NCI-H146 treated with DMSO at 0.1 percent for 48 hours (cell line): Measurements from ENCODE around the gene AP1M1.

ENCODE experiments used
- DNase-seq: peaks from one replicate; lab custom pipeline; 2025; ENCODE audit not compliant: unreplicated experiment; lab: John Stamatoyannopoulos, UW

The AP1M1 gene

GRCh38 chr19:16207490-16208025, 9.8 kb downstream of the AP1M1 start:
- no peak for DNase-seq

- DNase-seq = no peak
Measured at GRCh38 chr19:16208064-16208759, 10.5 kb downstream of the AP1M1 start.

DNA sequence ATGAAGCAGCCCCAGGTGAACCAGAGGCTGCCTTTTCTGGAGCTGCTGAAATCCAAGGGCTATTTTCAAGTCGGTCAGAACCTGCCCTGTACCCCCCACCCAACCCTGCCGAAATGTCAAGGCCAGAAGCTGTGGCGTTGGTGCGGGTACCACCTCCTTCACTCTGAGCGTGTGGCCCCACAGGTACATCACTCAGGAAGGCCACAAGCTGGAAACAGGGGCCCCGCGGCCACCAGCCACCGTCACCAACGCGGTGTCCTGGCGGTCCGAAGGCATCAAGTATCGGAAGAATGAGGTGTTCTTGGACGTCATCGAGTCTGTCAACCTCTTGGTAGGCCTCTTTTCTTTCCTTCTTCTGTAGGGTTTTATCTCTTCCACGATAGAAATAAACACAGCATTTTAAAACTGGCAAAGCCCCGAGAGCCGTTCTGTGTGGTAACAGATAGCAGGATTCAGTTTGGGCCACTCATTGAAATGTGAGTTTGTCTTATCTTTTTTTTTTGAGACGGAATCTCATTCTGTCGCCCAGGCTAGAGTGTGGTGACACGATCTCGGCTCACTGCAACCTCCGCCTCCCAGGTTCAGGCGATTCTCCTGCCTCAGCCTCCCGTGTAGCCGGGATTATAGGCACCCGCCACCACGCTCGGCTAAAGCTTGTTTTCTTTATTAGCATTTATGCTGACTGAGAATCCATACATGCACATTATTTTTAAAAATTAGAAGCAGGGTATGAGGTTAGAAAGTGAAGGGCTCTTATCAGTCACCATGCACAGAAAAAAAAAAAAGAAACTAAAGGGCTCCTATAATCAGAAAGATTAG, 11.3 kb downstream of the AP1M1 start:
- DNase-seq = no peak

DNA sequence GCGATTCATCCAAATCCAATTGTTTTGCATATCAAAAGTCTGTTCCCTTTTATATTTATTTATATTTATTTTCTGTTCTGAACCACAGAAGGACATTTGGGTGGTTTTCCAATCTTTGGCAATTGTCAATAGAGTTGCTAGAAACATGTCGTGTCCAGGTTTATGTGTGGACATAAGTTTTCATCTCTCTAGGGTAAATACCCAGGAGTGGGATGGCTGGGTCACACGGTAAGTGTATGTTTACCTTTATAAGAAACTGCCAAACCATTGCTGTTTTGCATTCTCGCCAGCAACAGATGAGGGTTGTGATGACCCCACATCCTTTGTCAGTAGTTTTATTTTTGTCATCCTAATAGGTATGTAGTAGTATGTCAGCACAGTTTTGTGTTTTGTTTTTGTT, 12.5 kb downstream of the AP1M1 start:
- no peak for DNase-seq

DNA sequence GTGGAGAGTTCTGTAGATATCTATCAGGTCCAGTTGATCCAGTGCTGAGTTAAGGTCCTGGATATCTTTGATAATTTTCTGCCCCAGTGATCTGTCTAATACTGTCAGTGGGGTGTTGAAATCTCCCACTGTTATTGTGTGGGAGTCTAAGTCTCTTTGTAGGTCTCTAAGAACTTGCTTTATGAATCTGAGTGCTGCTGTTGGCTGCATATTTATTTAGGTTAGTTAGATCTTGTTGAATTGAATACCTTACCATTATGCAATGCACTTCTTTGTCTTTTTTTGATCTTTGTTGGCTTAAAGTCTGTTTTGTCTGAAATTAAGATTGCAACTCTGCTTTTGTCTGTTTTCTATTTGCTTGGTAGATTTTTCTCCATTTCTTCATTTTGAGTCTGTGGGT, 15.4 kb downstream of the AP1M1 start:
- no peak for DNase-seq

DNA sequence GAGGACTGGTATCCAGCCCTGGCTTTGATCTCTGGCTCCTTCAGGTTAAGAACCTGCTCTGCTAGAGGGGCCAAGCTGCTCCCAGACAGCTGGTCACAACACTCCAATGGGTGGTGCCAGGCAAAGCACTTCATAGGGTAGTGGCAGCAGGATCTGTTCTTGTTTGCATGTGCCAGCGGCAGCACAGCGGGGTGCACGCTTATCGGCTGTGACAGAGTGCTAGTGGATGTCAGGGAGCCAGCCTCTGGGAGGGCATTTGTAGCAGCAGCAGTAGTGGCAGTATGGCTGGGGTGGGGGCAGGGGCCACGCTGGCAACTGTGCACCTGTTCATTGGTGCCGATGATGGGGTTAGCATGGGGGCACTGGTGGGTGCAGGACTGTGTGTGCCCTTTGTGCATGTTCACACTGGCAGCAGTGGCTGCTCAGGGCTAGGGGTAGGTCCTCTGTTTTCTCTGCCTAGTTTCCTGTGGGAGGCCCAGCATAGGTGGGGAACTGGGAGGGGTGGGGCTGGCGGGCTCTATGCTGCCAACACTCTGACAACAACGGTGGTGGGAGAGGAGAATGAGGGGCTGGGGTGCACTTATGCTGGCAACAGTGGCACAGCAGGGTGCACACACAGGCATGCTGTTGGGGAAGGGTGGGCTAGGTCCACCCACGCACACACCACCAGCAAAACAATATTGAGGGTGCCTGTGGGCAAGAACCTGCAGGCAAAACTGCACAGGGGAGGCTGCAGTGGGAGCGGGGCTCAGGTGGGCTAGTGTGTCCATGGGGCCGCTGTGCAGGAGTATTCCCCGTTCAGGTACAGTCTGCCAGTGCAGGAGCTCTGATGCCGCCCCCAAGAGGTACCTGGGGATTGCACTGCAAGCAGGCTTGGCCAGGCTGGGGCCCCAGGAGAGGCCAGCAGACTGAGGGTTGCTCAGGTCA, 19.3 kb downstream of the AP1M1 start:
- DNase-seq = no peak

- DNase-seq = no peak
Measured at GRCh38 chr19:16217716-16218451, 20.2 kb downstream of the AP1M1 start.

GRCh38 chr19:16218851-16219250, 21.1 kb downstream of the AP1M1 start:
- DNase-seq = no peak

DNA sequence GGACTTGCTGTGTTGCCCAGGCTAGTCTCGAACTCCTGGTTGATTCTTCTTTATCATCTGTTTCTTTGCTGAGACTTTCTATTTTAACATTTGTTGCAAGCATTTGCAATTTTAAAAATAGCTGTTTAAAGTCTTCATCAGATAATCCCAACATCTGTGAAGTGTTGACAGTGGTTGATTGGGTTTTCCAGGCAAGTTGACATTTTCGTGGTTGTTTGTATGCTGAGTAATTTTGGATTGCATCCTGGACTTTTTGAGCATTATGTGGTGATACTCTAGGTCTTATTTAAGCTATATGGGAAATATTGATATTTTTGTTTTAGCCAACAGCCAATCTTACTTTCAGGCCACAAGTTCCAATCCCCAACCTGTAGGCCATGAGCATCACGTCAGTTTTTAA, 25.1 kb downstream of the AP1M1 start:
- no peak for DNase-seq

DNA sequence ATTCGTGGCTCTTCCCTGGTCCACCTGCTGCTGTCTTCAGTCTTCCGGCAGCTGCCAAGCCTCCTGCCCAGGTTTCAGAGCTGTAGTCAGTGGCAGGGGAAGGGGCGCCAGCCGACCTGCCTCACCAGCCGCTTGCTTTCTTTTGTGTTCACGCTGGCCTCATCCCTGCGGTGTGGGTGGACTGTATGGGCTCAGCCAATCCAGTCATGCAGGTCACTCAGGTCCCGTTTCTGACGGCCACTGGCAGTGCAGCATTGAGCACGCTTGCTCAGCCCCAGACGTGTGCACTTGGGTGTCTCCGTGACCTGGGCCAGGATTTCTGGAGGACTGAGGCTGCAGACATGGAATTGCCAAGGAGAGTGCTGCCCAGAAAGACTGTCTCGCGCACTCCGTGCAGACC, 26.0 kb downstream of the AP1M1 start:
- no peak for DNase-seq

GRCh38 chr19:16224293-16225045, 26.8 kb downstream of the AP1M1 start:
- no peak for DNase-seq

DNA sequence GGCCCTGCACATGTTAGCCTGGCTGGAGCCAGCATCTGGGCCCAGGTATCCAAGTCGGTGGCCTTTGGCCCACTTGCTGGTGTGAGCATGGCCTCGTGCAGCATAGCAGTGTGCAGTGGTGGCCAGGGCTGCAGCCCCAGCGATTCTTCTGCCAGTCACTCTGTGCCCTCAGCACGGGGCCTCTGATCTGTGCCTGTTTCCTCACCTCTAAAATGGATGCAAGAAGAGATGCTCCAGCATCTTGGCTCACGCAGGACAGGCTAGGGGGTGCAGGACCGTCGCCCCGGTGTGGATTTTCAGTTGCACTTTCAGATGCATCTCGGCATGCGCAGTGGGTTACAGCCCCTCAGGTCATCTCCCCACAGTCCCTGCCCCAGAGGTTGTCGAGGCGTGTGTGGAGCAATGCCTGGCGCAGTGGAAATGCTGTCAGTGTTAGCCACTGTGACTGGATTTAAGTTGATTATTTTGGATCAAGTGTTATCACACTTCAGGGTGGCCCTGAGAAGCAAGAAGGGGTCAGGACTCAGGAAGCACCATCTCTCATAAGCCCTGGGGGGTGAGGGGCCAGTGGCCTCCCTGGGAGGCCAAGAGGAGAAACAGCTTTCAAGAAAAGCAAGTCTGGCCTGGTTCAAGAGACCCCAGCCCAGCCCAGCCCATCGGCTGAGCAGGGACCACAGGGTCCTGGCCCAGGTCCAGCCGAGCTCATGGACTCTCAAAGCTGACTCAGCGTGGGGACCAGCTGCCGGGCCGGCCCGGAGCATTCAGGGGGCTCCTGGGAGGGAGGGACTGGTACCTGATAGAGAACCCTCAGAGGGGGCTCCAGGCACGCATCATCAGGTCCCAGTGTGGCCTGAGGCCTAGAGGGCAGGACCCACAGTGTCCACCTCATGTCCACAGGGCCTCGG, 27.8 kb downstream of the AP1M1 start:
- DNase-seq = no peak

DNA sequence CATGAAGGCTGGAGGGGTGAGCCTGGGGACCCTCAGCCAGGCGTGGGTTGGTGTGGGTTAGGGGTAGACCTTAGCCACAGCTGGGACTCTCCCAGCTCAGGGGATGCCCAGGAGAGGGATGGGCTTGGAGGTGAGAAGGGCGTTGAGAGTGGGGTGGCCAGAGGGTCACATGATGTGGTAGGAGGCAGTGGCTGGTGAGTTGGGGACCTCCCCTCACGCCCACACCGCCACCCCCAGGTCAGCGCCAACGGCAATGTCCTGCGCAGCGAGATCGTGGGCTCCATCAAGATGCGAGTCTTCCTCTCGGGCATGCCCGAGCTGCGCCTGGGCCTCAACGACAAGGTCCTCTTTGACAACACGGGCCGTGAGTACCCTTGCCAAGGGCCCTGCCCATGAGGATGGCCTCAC, 28.5 kb downstream of the AP1M1 start:
- DNase-seq = no peak

- no peak for DNase-seq
Measured at GRCh38 chr19:16226878-16227836, 29.4 kb downstream of the AP1M1 start.

DNA sequence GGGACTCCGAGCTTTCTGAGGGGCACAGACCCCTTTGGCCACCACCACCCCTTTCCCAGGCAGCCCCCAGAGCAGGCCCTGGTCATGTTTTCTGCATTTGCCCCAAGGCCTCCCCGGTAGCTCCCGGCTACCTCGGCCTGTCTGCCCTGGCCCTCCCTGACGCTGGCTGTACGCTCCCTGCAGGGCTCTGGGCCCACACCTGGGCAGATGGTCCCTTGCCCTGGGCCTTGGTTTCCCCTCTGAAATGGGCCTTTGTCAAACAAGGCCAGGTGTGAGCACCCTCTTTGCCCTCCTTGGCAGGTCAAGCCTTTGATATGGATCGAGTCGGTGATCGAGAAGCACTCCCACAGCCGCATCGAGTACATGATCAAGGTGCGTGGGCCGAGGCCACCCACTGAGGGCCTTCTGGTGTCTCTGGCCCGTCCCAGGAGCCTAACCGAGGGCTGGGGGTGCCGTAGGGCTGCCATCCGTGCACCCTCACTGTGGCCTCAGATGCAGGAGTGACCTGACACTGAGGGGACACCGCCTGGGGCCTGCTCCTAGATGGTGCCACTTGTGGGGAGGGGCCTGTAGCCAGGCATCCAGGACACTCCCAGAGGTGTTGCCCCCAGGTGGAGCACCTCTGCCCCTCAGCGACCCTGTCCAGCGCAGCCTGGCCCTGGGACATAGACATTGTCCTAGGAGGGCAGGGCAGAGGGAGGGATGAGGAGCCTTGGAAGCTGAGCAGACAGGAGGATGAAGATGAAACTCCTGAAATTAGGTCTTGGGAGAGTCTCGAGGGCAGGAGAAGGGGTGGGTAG, 30.3 kb downstream of the AP1M1 start:
- DNase-seq = no peak

- DNase-seq = no peak
Measured at GRCh38 chr19:16228637-16229321, 31.1 kb downstream of the AP1M1 start.
